Testis (tissue), 3 donors: ENCODE data around the gene DEK. TPM values are rescaled to one million over a fixed set of nuclear protein-coding genes. Genes with fewer than 3 reads are reported as not detected.

Experiments used
- DNase-seq: peaks from one replicate; pipeline ENCODE4 v3.0.0-alpha.2; 2019
- H3K27ac ChIP-seq, 2 donors: fragments of 200-600 bp; sonication (generic); one replicate each; pipeline ENCODE4 v1.5.1; 2019
- H3K27me3 ChIP-seq: fragments of 200-600 bp; sonication (generic); one replicate; pipeline ENCODE4 v1.5.1; 2019
- H3K36me3 ChIP-seq: fragments of 200-600 bp; sonication (generic); one replicate; pipeline ENCODE4 v1.5.1; 2017; ENCODE audit warnings: low read depth; ENCODE audit errors: missing control alignments
- H3K4me1 ChIP-seq: fragments of 200-600 bp; sonication (generic); one replicate; pipeline ENCODE4 v1.5.1; 2019
- H3K4me3 ChIP-seq, 2 donors: fragments of 200-600 bp; sonication (generic); one replicate each; pipeline ENCODE4 v1.5.1; 2017 to 2019
- H3K9me3 ChIP-seq: fragments of 200-600 bp; sonication (generic); one replicate; pipeline ENCODE4 v1.5.1; 2017
- CTCF ChIP-seq, 3 experiments: fragments of 450-650 bp in 2 of 3; fragments of 200-600 bp in 1 of 3; sonication (generic) in 1 of 3; IDR thresholded peaks; one replicate each; pipeline ENCODE4 v1.5.1; 2016 to 2019; ENCODE audit warnings: antibody characterized with exemption in 3 of 3, mild to moderate bottlenecking in 2 of 3, moderate library complexity in 1 of 3
- POLR2A ChIP-seq: fragments of 450-650 bp; IDR thresholded peaks from one replicate; pipeline ENCODE4 v1.6.1; 2017; ENCODE audit warnings: antibody characterized with exemption, mild to moderate bottlenecking, moderate library complexity
- WGBS, 2 donors: methylation state at CpG; one replicate each; pipeline ENCODE4 v1.1.5; 2018; 5-methylcytosine and 5-hydroxymethylcytosine counted together
- intact Hi-C: fragments of 100-400 bp; cut with DNase I; formaldehyde crosslinking; loops from one replicate; pipeline ENCODE4 v1.15.1; 2023; ENCODE audit warnings: low total_unique reads
- polyA plus RNA-seq: library from polyadenylated mRNA; stranded (reverse); fragments of 350-450 nt; fragmentation: Illumina TruSeq; extraction: RNeasy Lipid Tissue Mini Kit (QIAGEN cat#74804); gene quantifications from one replicate; pipeline ENCODE4 v1.2.3, GENCODE V29; 2014; ENCODE audit warnings: low read depth, low replicate concordance; ENCODE audit not compliant: insufficient read depth
- total RNA-seq, 2 donors: library from RNA; depleted of rRNA; stranded (reverse); fragments of >200 nt; gene quantifications; one replicate each; pipeline ENCODE4 v1.2.3, GENCODE V29; 2016

Gene DEK
- total and polyA plus RNA-seq, 3 donors from 2014 or later, result 14.0 to 65.2 (median 53.8) TPM

- DNase-seq, result no peak
- Histone ChIP-seq H3K4me1 (no peaks in the 10 kb centered on the region), H3K27ac (no peak overlapping the region), H3K9me3 (no peaks in the 10 kb centered on the region), H3K4me3 (no peak overlapping the region), H3K27me3 (no peaks in the 10 kb centered on the region), H3K36me3 (no peaks in the 10 kb centered on the region)
- 87 to 89% methylated on average over 4 of the region's 4 CpGs for WGBS, 2 donors
- intact Hi-C loops, result no loop called here
- TF ChIP-seq CTCF (IDR thresholded peaks at IDR 0.05), result no peak
- TF ChIP-seq POLR2A, result no peak
Observed at GRCh38 chr6:18214003-18214402, 50.3 kb downstream of the DEK start.

GRCh38 chr6:18213439-18213838, 50.9 kb downstream of the DEK start:
- no peak for TF ChIP-seq CTCF (IDR thresholded peaks at IDR 0.05)
- no peak for TF ChIP-seq POLR2A
- no peak overlapping the region for H3K27ac ChIP-seq
- H3K36me3 ChIP-seq, result no peaks in the 10 kb centered on the region
- no peaks in the 10 kb centered on the region for H3K9me3 ChIP-seq
- no peaks in the 10 kb centered on the region for H3K27me3 ChIP-seq
- 91 to 97% methylated on average over 9 of the region's 9 CpGs for WGBS, 2 donors
- no peaks in the 10 kb centered on the region for H3K4me1 ChIP-seq
- H3K4me3 ChIP-seq, result no peak overlapping the region
- intact Hi-C loops, result no loop called here
- no peak for DNase-seq

GRCh38 chr6:18212231-18212630, 52.1 kb downstream of the DEK start:
- DNase-seq, result no peak
- H3K27ac ChIP-seq, result no peak overlapping the region
- no peaks in the 10 kb centered on the region for H3K27me3 ChIP-seq
- intact Hi-C loops, result no loop called here
- H3K4me1 ChIP-seq, result no peaks in the 10 kb centered on the region
- no peaks in the 10 kb centered on the region for H3K9me3 ChIP-seq
- no peak overlapping the region for H3K4me3 ChIP-seq
- TF ChIP-seq POLR2A, result no peak
- TF ChIP-seq CTCF (IDR thresholded peaks at IDR 0.05), result no peak
- H3K36me3 ChIP-seq, result no peaks in the 10 kb centered on the region
- 83 to 93% methylated on average over 4 of the region's 4 CpGs for WGBS, 2 donors

GRCh38 chr6:18211338-18211737, 53.0 kb downstream of the DEK start:
- no peak for DNase-seq
- H3K4me3 ChIP-seq, result no peak overlapping the region
- WGBS, 2 donors, result 98 to 99% methylated on average over 6 of the region's 6 CpGs
- intact Hi-C loops, result no loop called here
- no peaks in the 10 kb centered on the region for H3K36me3 ChIP-seq
- no peaks in the 10 kb centered on the region for H3K4me1 ChIP-seq
- TF ChIP-seq POLR2A (no peak), CTCF (IDR thresholded peaks at IDR 0.05) (no peak)
- no peaks in the 10 kb centered on the region for H3K9me3 ChIP-seq
- H3K27ac ChIP-seq, result no peak overlapping the region
- H3K27me3 ChIP-seq, result no peaks in the 10 kb centered on the region

- no peaks in the 10 kb centered on the region for H3K9me3 ChIP-seq
- H3K4me1 ChIP-seq, result no peaks in the 10 kb centered on the region
- H3K36me3 ChIP-seq, result no peaks in the 10 kb centered on the region
- H3K27ac ChIP-seq, result no peak overlapping the region
- H3K4me3 ChIP-seq, result no peak overlapping the region
- intact Hi-C loops, result no loop called here
- TF ChIP-seq POLR2A (no peak), CTCF (IDR thresholded peaks at IDR 0.05) (no peak)
- no peaks in the 10 kb centered on the region for H3K27me3 ChIP-seq
- 86 to 89% methylated on average over 5 of the region's 5 CpGs for WGBS, 2 donors
- DNase-seq, result no peak
Observed at GRCh38 chr6:18210707-18211106, 53.6 kb downstream of the DEK start.
